ENCODE measurements around the gene STX17. TPM values are rescaled to one million over a fixed set of nuclear protein-coding genes. Genes with fewer than 3 reads are reported as not detected.

Gene STX17
- total RNA-seq, 1 donor from 2014 or later, result 18.3 TPM

DNA sequence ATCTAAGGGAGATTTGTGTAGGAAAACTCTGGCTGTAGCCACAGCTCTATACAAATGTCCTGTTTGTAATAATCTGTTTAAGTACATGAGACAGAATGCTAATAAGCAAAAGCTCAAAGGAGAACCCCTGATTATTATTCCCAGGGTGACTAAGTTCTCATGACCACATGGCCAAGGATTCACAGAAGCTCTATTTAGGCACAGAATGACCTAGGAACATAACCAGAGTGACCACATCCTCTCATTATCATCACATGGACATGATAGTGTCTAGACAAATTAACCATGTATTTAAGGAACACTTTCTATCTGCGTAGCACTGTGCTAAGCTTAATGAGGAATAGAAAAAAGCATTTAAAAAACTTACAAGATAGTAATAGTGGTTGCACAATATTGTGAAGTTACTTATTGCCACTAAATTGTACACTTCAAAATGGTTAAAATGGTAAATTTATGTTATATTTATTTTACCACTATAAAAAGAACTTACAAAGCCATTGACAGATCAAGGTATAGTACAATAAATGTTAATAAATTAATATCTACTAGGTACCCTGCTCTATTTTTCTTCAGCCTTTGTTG lies 56.3 kb downstream of the STX17 start:
- H3K9me3 ChIP-seq (ENCODE audit: control insufficient read depth in 3 of 3, low read length in 3 of 3), result no peaks in the 10 kb centered on the region
- H3K36me3 ChIP-seq (ENCODE audit: control insufficient read depth in 3 of 3, insufficient read depth in 3 of 3, low read length in 3 of 3), result peaks cover 5 to 17% (median 7%) of the 10 kb centered on the region in 3 donors
- H3K27ac ChIP-seq (ENCODE audit: low read depth, low read length), result no peak overlapping the region

DNA sequence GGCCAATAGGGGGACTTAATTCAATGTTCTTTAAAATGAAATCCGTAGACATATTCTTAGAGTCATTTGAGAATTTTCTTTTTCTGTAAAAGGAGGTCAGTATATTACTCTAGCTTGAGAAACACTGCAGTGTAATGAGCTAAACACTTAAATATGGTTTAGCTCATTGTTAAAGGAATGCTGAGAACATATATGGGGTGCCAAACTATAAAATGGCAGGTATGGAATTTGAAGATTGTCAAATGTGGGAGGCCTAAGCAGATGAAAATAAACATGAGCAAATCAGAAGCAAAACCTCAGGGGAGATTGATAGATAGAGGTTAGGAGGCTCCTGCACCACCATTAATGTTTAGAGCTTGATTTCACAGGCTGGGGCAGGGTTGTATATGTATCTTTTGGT lies 57.9 kb downstream of the STX17 start:
- no peaks in the 10 kb centered on the region for H3K27me3 ChIP-seq (ENCODE audit: control insufficient read depth in 3 of 3, insufficient read depth in 3 of 3, low read length in 3 of 3)
- no peaks in the 10 kb centered on the region for H3K9me3 ChIP-seq (ENCODE audit: control insufficient read depth in 3 of 3, low read length in 3 of 3)
- no peak overlapping the region for H3K4me3 ChIP-seq (ENCODE audit: low read length in 3 of 3)
- H3K9ac ChIP-seq (ENCODE audit: low read depth in 1 of 3, low read length in 3 of 3), result no peak overlapping the region
- H3K4me1 ChIP-seq (ENCODE audit: control insufficient read depth in 3 of 3, insufficient read depth in 3 of 3, low read length in 3 of 3), result no peaks in the 10 kb centered on the region
- no peak overlapping the region for H3K27ac ChIP-seq (ENCODE audit: low read depth, low read length)
- peaks cover 7 to 23% (median 8%) of the 10 kb centered on the region in 3 donors for H3K36me3 ChIP-seq (ENCODE audit: control insufficient read depth in 3 of 3, insufficient read depth in 3 of 3, low read length in 3 of 3)

More for the DNA sequence above, 56.3 kb downstream of the STX17 start:
- Histone ChIP-seq H3K27me3 (ENCODE audit: control insufficient read depth in 3 of 3, insufficient read depth in 3 of 3, low read length in 3 of 3) (no peaks in the 10 kb centered on the region), H3K4me1 (ENCODE audit: control insufficient read depth in 3 of 3, insufficient read depth in 3 of 3, low read length in 3 of 3) (no peaks in the 10 kb centered on the region), H3K4me3 (ENCODE audit: low read length in 3 of 3) (no peak overlapping the region), H3K9ac (ENCODE audit: low read depth in 1 of 3, low read length in 3 of 3) (no peak overlapping the region)

DNA sequence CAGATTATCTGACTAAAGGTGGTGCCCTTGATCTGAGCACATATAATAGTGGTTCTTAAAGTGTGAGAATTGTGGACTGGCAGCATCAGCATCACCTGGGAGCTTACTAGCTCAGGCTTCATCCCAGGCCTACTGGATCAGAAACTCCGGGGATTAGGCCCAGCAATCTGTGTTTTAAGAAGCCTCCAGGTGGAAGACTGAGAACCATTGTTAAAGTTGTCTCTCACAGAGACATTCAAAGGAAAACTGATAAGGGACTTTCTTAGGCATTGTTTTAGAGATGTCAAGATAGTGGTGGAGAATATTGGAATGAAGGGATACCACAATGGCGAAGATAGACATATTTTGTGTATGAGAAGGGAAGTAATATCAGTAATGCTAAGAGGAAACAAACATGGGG lies 59.5 kb downstream of the STX17 start:
- Histone ChIP-seq H3K9ac (ENCODE audit: low read depth in 1 of 3, low read length in 3 of 3) (no peak overlapping the region), H3K27ac (ENCODE audit: low read depth, low read length) (no peak overlapping the region), H3K4me1 (ENCODE audit: control insufficient read depth in 3 of 3, insufficient read depth in 3 of 3, low read length in 3 of 3) (no peaks in the 10 kb centered on the region), H3K27me3 (ENCODE audit: control insufficient read depth in 3 of 3, insufficient read depth in 3 of 3, low read length in 3 of 3) (no peaks in the 10 kb centered on the region), H3K4me3 (ENCODE audit: low read length in 3 of 3) (no peak overlapping the region), H3K9me3 (ENCODE audit: control insufficient read depth in 3 of 3, low read length in 3 of 3) (no peaks in the 10 kb centered on the region), H3K36me3 (ENCODE audit: control insufficient read depth in 3 of 3, insufficient read depth in 3 of 3, low read length in 3 of 3) (peaks cover 3 to 27% (median 22%) of the 10 kb centered on the region in 3 donors)

DNA sequence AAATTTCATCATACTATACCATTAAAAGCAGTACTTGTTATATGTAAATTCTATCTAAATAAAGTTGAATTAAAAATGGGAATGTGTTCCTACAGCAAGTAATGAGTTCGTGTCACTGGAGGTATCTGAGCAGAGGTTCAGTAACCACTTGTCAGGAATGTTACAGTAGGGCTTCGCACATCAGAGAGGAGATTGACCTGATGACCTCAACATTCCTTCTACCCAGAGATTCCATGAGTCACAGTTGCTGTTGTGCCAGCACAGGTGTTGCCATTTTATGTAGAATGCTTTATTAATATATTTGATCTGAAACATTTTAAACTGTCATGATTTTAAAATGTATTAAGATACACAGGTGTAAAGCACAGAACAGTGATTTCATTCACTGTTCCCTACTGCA lies 60.3 kb downstream of the STX17 start:
- Histone ChIP-seq H3K4me1 (ENCODE audit: control insufficient read depth in 3 of 3, insufficient read depth in 3 of 3, low read length in 3 of 3) (no peaks in the 10 kb centered on the region), H3K9me3 (ENCODE audit: control insufficient read depth in 3 of 3, low read length in 3 of 3) (no peaks in the 10 kb centered on the region), H3K36me3 (ENCODE audit: control insufficient read depth in 3 of 3, insufficient read depth in 3 of 3, low read length in 3 of 3) (peaks cover 2 to 24% (median 19%) of the 10 kb centered on the region in 3 donors), H3K27me3 (ENCODE audit: control insufficient read depth in 3 of 3, insufficient read depth in 3 of 3, low read length in 3 of 3) (no peaks in the 10 kb centered on the region), H3K27ac (ENCODE audit: low read depth, low read length) (no peak overlapping the region), H3K4me3 (ENCODE audit: low read length in 3 of 3) (no peak overlapping the region), H3K9ac (ENCODE audit: low read depth in 1 of 3, low read length in 3 of 3) (no peak overlapping the region)

DNA sequence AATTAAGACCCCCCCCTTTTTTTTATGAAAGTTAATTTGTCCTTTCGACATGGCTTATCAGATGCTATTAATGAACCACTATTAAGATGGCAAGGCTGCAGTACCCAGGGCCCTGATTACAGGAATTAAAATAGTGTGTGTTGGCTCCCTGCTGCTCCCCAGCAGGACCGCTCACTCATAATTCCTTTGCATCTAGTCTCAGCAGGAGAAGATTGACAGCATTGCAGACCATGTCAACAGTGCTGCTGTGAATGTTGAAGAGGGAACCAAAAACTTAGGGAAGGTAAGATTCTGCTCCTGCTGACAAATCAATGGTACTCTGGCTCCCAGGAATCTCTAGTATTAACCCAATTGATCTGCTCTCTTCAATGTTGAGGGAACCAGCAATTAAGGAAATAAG lies 61.0 kb downstream of the STX17 start:
- Histone ChIP-seq H3K27ac (ENCODE audit: low read depth, low read length) (no peak overlapping the region), H3K36me3 (ENCODE audit: control insufficient read depth in 3 of 3, insufficient read depth in 3 of 3, low read length in 3 of 3) (peaks cover 2 to 25% (median 19%) of the 10 kb centered on the region in 3 donors), H3K9ac (ENCODE audit: low read depth in 1 of 3, low read length in 3 of 3) (no peak overlapping the region), H3K9me3 (ENCODE audit: control insufficient read depth in 3 of 3, low read length in 3 of 3) (no peaks in the 10 kb centered on the region), H3K4me3 (ENCODE audit: low read length in 3 of 3) (no peak overlapping the region), H3K4me1 (ENCODE audit: control insufficient read depth in 3 of 3, insufficient read depth in 3 of 3, low read length in 3 of 3) (no peaks in the 10 kb centered on the region), H3K27me3 (ENCODE audit: control insufficient read depth in 3 of 3, insufficient read depth in 3 of 3, low read length in 3 of 3) (no peaks in the 10 kb centered on the region)

DNA sequence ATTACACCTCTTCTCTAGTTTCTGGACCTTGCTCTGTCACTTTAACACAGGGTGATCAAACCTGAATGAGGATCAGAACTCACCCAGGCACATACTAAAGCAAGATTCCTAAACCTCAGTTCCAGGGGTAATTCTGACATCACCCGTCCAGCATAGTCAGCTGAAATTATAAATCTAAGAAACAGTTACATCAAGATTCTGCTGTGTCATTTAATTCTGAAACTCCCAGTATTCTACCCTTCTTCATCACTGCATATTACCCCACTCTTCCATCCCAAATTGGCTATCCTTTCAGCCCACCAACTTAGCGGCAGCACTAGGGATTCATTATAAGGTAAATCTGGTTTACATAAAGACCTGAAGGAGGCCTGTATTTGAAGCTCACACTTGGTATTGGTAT lies 64.0 kb downstream of the STX17 start:
- H3K27ac ChIP-seq (ENCODE audit: low read depth, low read length), result no peak overlapping the region
- H3K9me3 ChIP-seq (ENCODE audit: control insufficient read depth in 3 of 3, low read length in 3 of 3), result no peaks in the 10 kb centered on the region
- H3K4me3 ChIP-seq (ENCODE audit: low read length in 3 of 3), result no peak overlapping the region
- no peaks in the 10 kb centered on the region for H3K4me1 ChIP-seq (ENCODE audit: control insufficient read depth in 3 of 3, insufficient read depth in 3 of 3, low read length in 3 of 3)
- no peak overlapping the region for H3K9ac ChIP-seq (ENCODE audit: low read depth in 1 of 3, low read length in 3 of 3)
- H3K27me3 ChIP-seq (ENCODE audit: control insufficient read depth in 3 of 3, insufficient read depth in 3 of 3, low read length in 3 of 3), result no peaks in the 10 kb centered on the region
- peaks cover 0 to 21% (median 19%) of the 10 kb centered on the region in 3 donors for H3K36me3 ChIP-seq (ENCODE audit: control insufficient read depth in 3 of 3, insufficient read depth in 3 of 3, low read length in 3 of 3)

DNA sequence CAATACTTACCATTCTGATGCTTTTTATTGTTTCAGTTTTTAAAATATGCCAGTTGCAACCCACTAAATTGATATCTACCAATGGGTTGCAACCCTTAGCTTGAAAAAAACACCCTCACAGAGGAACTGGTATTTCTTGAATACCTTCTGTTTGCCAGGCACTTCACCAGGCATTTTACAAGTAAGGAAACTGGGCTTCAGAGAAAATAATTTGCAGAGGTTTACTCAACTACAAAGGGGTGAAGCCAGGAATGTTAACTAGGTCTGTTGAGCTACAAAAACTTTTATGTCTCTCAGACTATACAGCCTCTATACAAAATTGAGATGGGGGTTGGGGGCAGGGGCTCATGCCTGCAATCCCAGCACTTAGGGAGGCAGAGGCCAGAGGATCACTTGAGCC lies 65.0 kb downstream of the STX17 start:
- Histone ChIP-seq H3K4me3 (ENCODE audit: low read length in 3 of 3) (no peak overlapping the region), H3K27me3 (ENCODE audit: control insufficient read depth in 3 of 3, insufficient read depth in 3 of 3, low read length in 3 of 3) (no peaks in the 10 kb centered on the region), H3K36me3 (ENCODE audit: control insufficient read depth in 3 of 3, insufficient read depth in 3 of 3, low read length in 3 of 3) (peaks cover 0 to 21% (median 19%) of the 10 kb centered on the region in 3 donors), H3K9ac (ENCODE audit: low read depth in 1 of 3, low read length in 3 of 3) (no peak overlapping the region), H3K4me1 (ENCODE audit: control insufficient read depth in 3 of 3, insufficient read depth in 3 of 3, low read length in 3 of 3) (no peaks in the 10 kb centered on the region), H3K27ac (ENCODE audit: low read depth, low read length) (no peak overlapping the region), H3K9me3 (ENCODE audit: control insufficient read depth in 3 of 3, low read length in 3 of 3) (no peaks in the 10 kb centered on the region)

DNA sequence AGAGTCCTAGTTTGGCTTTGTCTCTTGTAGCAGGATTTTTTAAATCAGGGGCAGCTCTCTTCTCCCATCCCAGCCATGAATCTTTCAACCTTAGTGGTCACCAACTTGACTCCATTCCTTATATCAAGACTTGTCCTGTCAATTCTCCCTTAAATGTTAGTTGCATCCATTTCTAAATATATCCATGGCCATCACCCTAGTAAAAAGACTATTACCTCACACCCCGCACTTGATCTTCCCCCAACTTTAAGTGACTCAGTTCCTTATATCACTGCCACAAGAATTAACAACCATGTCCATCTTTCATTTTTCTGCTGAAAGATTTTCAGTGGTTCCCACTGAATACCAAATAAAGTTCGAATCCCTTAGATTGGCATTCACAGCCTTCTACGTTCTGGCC lies 67.0 kb downstream of the STX17 start:
- no peak overlapping the region for H3K27ac ChIP-seq (ENCODE audit: low read depth, low read length)
- H3K9ac ChIP-seq (ENCODE audit: low read depth in 1 of 3, low read length in 3 of 3), result no peak overlapping the region
- H3K27me3 ChIP-seq (ENCODE audit: control insufficient read depth in 3 of 3, insufficient read depth in 3 of 3, low read length in 3 of 3), result no peaks in the 10 kb centered on the region
- H3K4me3 ChIP-seq (ENCODE audit: low read length in 3 of 3), result no peak overlapping the region
- H3K36me3 ChIP-seq (ENCODE audit: control insufficient read depth in 3 of 3, insufficient read depth in 3 of 3, low read length in 3 of 3), result peaks cover 0 to 15% (median 10%) of the 10 kb centered on the region in 3 donors
- H3K9me3 ChIP-seq (ENCODE audit: control insufficient read depth in 3 of 3, low read length in 3 of 3), result no peaks in the 10 kb centered on the region
- no peaks in the 10 kb centered on the region for H3K4me1 ChIP-seq (ENCODE audit: control insufficient read depth in 3 of 3, insufficient read depth in 3 of 3, low read length in 3 of 3)

DNA sequence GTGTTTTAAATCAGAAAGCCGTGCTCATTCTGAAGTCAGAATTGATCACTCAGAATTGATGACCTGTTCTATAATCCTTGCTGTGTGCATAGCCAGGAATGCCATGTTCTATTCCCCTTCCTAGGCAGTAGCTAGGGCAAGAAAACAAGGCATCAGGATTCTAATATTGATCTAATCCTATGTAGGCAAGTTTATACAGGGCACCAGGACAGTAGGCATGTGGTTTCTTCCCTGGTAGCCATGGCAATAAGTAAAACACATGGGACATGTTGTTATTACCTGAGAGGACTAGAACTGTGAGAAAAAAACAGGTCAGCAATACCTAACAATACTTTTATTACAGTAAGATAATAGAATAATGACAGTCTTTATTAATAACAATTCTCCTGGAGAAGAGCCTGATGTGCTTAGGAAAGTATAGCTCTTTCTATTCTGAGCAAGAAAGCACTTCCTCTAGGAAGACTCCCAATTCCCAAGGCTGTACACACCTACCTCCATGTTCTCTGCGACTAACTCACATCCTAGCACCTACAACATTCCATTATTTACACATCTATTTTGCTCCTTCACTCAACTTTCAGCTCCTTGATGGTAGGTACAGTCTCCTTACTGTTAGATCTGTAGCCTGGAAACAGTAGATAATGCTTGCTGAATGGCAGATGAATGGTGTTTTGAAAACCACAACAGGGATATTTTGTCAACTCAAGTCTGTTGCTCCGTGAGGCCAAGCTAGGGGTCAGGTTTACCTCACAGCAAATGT lies 70.8 kb downstream of the STX17 start:
- Histone ChIP-seq H3K27me3 (ENCODE audit: control insufficient read depth in 3 of 3, insufficient read depth in 3 of 3, low read length in 3 of 3) (no peaks in the 10 kb centered on the region), H3K4me3 (ENCODE audit: low read length in 3 of 3) (no peak overlapping the region), H3K36me3 (ENCODE audit: control insufficient read depth in 3 of 3, insufficient read depth in 3 of 3, low read length in 3 of 3) (no peaks in the 10 kb centered on the region), H3K4me1 (ENCODE audit: control insufficient read depth in 3 of 3, insufficient read depth in 3 of 3, low read length in 3 of 3) (no peaks in the 10 kb centered on the region), H3K27ac (ENCODE audit: low read depth, low read length) (no peak overlapping the region), H3K9me3 (ENCODE audit: control insufficient read depth in 3 of 3, low read length in 3 of 3) (no peaks in the 10 kb centered on the region), H3K9ac (ENCODE audit: low read depth in 1 of 3, low read length in 3 of 3) (no peak overlapping the region)

DNA sequence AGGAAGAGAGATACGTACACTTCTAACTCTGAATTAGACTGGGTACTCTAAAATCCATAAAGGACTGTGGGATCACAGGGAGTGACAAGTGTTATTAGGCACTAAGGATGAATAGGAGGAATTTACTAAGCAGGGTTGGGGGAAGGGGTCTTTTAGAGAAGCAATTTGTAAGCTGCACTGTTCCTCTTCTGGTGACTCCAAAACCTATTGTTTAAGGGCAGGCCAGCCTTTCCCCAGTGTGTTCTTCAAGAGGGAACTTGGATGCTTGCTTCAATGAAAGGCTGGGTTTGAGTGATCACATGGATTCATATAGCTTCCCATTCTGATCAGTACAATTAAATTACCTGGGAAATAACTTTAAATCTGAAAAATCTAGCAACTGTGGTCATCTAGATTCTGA lies 71.8 kb downstream of the STX17 start:
- H3K27me3 ChIP-seq (ENCODE audit: control insufficient read depth in 3 of 3, insufficient read depth in 3 of 3, low read length in 3 of 3), result no peaks in the 10 kb centered on the region
- H3K9ac ChIP-seq (ENCODE audit: low read depth in 1 of 3, low read length in 3 of 3), result no peak overlapping the region
- no peaks in the 10 kb centered on the region for H3K4me1 ChIP-seq (ENCODE audit: control insufficient read depth in 3 of 3, insufficient read depth in 3 of 3, low read length in 3 of 3)
- no peak overlapping the region for H3K27ac ChIP-seq (ENCODE audit: low read depth, low read length)
- H3K4me3 ChIP-seq (ENCODE audit: low read length in 3 of 3), result no peak overlapping the region
- no peaks in the 10 kb centered on the region for H3K9me3 ChIP-seq (ENCODE audit: control insufficient read depth in 3 of 3, low read length in 3 of 3)
- peaks cover 0 to 2% (median 2%) of the 10 kb centered on the region in 3 donors for H3K36me3 ChIP-seq (ENCODE audit: control insufficient read depth in 3 of 3, insufficient read depth in 3 of 3, low read length in 3 of 3)

Measured in skeletal muscle tissue (tissue), 4 donors.